MG63 (cell line): ENCODE results near the gene SPNS1. TPM values are rescaled to one million over a fixed set of nuclear protein-coding genes. Genes with fewer than 3 reads are reported as not detected.
"Not testable (repeated sequence)": the region's sequence is repeated elsewhere in the genome, so short reads cannot be mapped to it uniquely, and the experiment has no call there.

ENCODE experiments used
- DNase-seq: peaks from one replicate; pipeline ENCODE4 v3.0.0-alpha.2; 2020
- H3K27me3 ChIP-seq: fragments of 250-450 bp; sonication (Bioruptor Pico); 2 replicates; pipeline ENCODE4 v1.5.1; 2020; ENCODE audit warnings: mild to moderate bottlenecking, moderate library complexity
- H3K36me3 ChIP-seq: fragments of 250-450 bp; sonication (Bioruptor Pico); 2 replicates; pipeline ENCODE4 v1.5.1; 2020; ENCODE audit warnings: mild to moderate bottlenecking, moderate library complexity
- H3K4me3 ChIP-seq: fragments of 250-450 bp; sonication (Bioruptor Pico); 2 replicates; pipeline ENCODE4 v1.5.1; 2020; ENCODE audit warnings: mild to moderate bottlenecking, moderate library complexity
- H3K9me3 ChIP-seq: fragments of 250-450 bp; sonication (Bioruptor Pico); 2 replicates; pipeline ENCODE4 v1.5.1; 2020; ENCODE audit warnings: mild to moderate bottlenecking, moderate library complexity
- total RNA-seq: library from RNA; depleted of rRNA; stranded (reverse); fragments of >200 nt; shearing (Covaris generic); gene quantifications from 2 replicates; pipeline ENCODE4 v1.2.3, GENCODE V29; 2014; ENCODE audit warnings: low replicate concordance

The SPNS1 gene
- total RNA-seq, 1 experiment from 2014 or later, result 37.5 TPM

DNA sequence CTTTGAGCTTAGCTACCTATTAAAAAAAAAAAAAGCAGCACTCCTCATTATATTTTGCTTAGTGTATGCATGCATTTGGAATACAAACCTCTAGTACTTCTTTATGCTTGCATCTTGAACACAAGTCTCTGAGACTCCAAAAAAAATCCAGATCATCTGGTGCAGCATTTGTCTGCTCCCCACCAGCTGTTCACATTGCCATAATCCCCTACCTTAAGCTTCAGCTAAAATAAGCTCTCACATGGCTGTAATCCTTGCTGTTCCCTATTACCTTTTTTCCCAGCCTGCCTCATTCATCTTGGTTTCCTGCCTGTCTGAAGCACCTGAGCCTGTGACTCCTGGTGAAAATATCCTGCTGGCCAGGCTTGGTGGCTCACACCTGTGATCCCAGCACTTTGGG lies 31.3 kb upstream of the SPNS1 start:
- Histone ChIP-seq H3K9me3 (no peaks in the 10 kb centered on the region), H3K27me3 (no peaks in the 10 kb centered on the region), H3K36me3 (no peaks in the 10 kb centered on the region), H3K4me3 (no peak overlapping the region)
- DNase-seq, result no peak

- Histone ChIP-seq H3K27me3 (no peaks in the 10 kb centered on the region), H3K4me3 (no peak overlapping the region), H3K9me3 (no peaks in the 10 kb centered on the region), H3K36me3 (no peaks in the 10 kb centered on the region)
- DNase-seq, result no peak
These were observed 27.9 kb upstream of the SPNS1 start for GRCh38 chr16:28946681-28947080.

DNA sequence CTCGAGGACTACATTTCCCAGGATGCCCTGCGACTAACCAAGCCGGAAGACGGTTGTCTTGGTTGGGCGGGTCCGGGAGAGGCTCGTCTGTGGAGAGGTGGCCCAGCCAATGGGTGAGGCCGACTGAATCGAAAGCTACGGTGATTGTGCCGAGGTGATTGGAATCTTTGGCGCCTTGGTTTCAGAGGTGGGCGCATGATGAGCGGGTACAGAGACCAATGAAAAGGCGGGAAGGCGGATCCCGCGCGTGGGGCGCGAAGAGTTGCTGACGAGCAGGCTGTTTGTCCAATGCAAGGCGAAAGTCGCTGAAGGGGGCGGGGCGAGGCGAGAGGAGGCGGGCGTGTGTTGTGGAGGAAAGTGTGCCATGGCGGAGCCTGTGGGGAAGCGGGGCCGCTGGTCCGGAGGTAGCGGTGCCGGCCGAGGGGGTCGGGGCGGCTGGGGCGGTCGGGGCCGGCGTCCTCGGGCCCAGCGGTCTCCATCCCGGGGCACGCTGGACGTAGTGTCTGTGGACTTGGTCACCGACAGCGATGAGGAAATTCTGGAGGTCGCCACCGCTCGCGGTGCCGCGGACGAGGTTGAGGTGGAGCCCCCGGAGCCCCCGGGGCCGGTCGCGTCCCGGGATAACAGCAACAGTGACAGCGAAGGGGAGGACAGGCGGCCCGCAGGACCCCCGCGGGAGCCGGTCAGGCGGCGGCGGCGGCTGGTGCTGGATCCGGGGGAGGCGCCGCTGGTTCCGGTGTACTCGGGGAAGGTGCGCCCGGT lies 23.7 kb upstream of the SPNS1 start, which contains the start of gene NFATC2IP:
Gene NFATC2IP (plus strand): TSS at position 290 of the 762 bp plus-strand sequence. CDS start 75 bp downstream, at position 365.
- Histone ChIP-seq H3K36me3 (peaks cover 28% of the 10 kb centered on the region), H3K27me3 (no peaks in the 10 kb centered on the region), H3K4me3 (peak within 1 kb of the TSS; percentile 98), H3K9me3 (no peaks in the 10 kb centered on the region)
- DNase-seq, result peak; percentile 100

GRCh38 chr16:28951410-28951943 lies 23.1 kb upstream of the SPNS1 start:
- no peaks in the 10 kb centered on the region for H3K9me3 ChIP-seq
- peak overlapping the region; percentile 98 for H3K4me3 ChIP-seq
- H3K27me3 ChIP-seq, result no peaks in the 10 kb centered on the region
- H3K36me3 ChIP-seq, result peaks cover 33% of the 10 kb centered on the region
- peak; percentile 46 for DNase-seq

DNA sequence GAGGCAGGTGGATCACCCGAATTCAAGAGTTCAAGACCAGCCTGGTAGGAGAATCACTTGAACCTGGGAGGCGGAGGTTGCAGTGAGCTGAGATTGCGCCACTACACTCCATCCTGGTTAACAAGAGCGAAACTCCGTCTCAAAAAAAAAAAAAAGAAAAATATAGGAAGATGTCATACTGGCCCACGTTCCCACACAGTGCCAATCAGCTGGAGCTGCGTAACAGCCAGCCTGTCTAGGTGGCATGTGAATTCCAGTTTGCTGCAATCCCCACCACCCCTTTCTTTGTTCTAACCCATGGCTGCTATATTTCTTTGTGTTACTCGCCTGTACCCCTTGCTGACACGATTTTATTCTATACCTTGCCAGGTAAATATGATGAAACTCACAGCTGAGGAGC lies 16.4 kb upstream of the SPNS1 start:
- Histone ChIP-seq H3K9me3 (no peaks in the 10 kb centered on the region), H3K27me3 (no peaks in the 10 kb centered on the region), H3K36me3 (peaks cover 61% of the 10 kb centered on the region), H3K4me3 (no peak overlapping the region)
- no peak for DNase-seq

DNA sequence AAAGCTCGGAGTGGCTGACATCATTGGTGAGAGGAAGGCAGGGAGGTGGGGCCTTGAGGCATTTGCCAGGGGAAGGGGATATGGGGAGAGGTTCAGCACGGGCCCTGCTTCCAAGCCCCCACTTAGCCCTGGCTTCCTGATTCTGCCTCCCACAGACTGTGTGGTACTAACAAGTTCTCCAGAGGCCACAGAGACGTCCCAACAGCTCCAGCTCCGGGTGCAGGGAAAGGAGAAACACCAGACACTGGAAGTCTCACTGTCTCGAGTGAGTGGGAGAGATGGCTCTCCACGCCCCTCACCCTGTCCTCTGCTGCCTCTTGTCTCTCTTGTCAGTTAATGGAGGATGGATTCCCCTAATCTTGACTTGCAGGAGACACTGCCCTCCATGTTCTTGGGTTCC lies 15.7 kb upstream of the SPNS1 start:
- Histone ChIP-seq H3K27me3 (no peaks in the 10 kb centered on the region), H3K4me3 (no peak overlapping the region), H3K9me3 (no peaks in the 10 kb centered on the region), H3K36me3 (peaks cover 63% of the 10 kb centered on the region)
- no peak for DNase-seq

- no peaks in the 10 kb centered on the region for H3K27me3 ChIP-seq
- peaks cover 32% of the 10 kb centered on the region for H3K36me3 ChIP-seq
- no peak overlapping the region for H3K4me3 ChIP-seq
- H3K9me3 ChIP-seq, result no peaks in the 10 kb centered on the region
- DNase-seq, result no peak
These were observed 10.5 kb upstream of the SPNS1 start for GRCh38 chr16:28964072-28964471.

DNA sequence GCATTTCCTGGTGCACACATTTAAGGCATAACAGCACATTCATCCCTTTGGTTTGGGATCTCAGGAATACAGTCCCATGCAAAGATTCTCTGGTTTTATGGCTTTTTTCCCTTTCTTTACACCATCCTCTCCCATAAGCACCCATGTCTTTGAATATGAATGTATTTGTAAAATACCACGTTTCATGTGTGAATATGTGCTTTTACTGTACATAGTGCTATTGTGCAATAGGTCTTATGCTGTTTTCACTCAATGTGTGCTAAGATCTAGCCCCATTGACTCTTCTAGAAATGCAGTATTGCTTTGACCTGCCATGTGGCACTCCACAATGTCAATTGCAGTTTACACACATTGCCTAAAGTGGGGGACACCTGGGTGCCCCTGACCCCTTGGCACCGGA lies 10.1 kb upstream of the SPNS1 start:
- Histone ChIP-seq H3K36me3 (peaks cover 29% of the 10 kb centered on the region), H3K27me3 (no peaks in the 10 kb centered on the region), H3K9me3 (no peaks in the 10 kb centered on the region), H3K4me3 (no peak overlapping the region)
- no peak for DNase-seq

GRCh38 chr16:28967156-28967555 lies 7.4 kb upstream of the SPNS1 start:
- Histone ChIP-seq H3K27me3 (no peaks in the 10 kb centered on the region), H3K4me3 (no peak overlapping the region), H3K36me3 (peaks cover 17% of the 10 kb centered on the region), H3K9me3 (no peaks in the 10 kb centered on the region)
- DNase-seq, result no peak

DNA sequence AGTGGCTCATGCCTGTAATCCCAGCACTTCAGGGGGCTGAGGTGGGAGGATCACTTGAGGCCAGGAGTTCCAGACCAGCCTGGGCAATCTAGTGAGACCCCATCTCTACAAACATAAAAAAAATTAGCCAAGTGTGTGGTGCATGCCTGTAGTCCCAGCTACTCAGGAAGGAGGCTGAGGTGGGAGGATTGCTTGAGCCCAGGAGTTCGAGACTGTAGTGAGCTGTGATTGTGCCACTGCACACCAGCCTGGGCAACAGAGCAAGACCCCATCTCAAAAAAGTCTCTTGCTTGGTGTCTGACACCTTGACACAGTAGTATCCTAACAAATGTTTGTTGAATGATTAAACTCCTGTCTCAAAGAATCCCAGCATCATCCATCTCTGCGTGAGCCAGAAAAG lies 4.9 kb upstream of the SPNS1 start:
- H3K36me3 ChIP-seq, DNase-seq, H3K27me3 ChIP-seq, H3K9me3 ChIP-seq, H3K4me3 ChIP-seq: not testable (repeated sequence)

GRCh38 chr16:28974007-28974436 lies 556 bp upstream of the SPNS1 start:
- DNase-seq, result peak; percentile 72
- H3K27me3 ChIP-seq, result no peaks in the 10 kb centered on the region
- peak overlapping the region; percentile 84 for H3K4me3 ChIP-seq
- peaks cover 7% of the 10 kb centered on the region; the same call in 1 of the 2 replicates for H3K36me3 ChIP-seq
- no peaks in the 10 kb centered on the region for H3K9me3 ChIP-seq

DNA sequence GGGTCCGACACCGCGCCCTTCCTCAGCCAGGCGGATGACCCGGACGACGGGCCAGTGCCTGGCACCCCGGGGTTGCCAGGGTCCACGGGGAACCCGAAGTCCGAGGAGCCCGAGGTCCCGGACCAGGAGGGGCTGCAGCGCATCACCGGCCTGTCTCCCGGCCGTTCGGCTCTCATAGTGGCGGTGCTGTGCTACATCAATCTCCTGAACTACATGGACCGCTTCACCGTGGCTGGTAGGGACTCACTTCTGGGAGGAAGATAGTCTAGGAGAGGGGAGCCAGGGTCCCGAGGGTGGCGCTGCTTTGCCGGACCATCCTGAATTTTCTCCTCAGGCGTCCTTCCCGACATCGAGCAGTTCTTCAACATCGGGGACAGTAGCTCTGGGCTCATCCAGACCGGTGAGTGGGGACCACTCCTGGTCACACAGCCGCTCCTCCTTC lies 601 bp downstream of the SPNS1 start:
- DNase-seq, result no peak

GRCh38 chr16:28977703-28978662 lies 3.4 kb downstream of the SPNS1 start:
- Histone ChIP-seq H3K4me3 (no peak overlapping the region), H3K27me3 (no peaks in the 10 kb centered on the region), H3K9me3 (0 out of 2 replicates have a peak, but pooled peaks cover 5% of the 10 kb centered on the region), H3K36me3 (peaks cover 28% of the 10 kb centered on the region)
- DNase-seq, result no peak

More for the DNA sequence above, 601 bp downstream of the SPNS1 start:
- Histone ChIP-seq H3K36me3 (peaks cover 14% of the 10 kb centered on the region), H3K9me3 (no peaks in the 10 kb centered on the region), H3K4me3 (peak overlapping the region; percentile 84), H3K27me3 (no peaks in the 10 kb centered on the region)

DNA sequence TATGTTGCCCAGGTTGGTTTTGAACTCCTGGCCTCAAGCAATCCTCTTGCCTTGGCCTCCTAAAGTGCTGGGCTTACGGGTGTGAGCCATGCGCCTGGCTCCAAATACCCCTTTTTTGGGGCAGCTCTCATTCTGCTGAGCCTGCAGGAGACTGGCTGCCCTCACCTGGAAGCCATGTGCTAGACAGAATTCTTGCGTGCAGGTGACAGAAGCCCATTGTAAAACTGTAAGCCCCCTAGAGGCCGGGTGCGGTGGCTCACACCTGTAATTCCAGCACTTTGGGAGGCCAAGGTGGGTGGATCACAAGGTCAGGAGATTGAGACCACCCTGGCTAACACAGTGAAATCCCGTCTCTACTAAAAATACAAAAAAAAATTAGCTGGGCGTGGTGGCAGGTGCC lies 5.8 kb downstream of the SPNS1 start:
- H3K27me3 ChIP-seq, H3K9me3 ChIP-seq, DNase-seq, H3K4me3 ChIP-seq: not testable (repeated sequence)
- peaks cover 28% of the 10 kb centered on the region for H3K36me3 ChIP-seq

DNA sequence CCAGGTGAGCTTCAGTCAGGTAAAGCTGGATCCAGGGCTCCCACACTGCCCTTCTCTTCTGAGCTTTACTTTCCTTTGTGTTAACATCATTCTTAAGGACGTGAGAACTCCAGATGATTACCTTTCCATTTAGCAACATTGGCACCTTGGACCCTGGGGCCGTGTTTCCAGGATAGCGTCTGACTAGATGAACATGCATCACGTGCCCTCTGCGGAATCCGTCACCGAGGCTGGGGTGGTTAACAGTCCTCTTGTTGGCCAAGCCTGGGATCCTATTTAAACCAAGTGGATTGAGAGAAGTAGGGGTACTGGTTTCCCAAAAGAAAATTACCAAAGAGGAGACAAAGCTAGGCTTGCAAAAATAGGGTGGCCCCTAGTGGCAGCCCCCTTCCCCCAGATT lies 6.4 kb downstream of the SPNS1 start:
- Histone ChIP-seq H3K4me3 (no peak overlapping the region), H3K9me3 (0 out of 2 replicates have a peak, but pooled peaks cover 5% of the 10 kb centered on the region), H3K36me3 (peaks cover 28% of the 10 kb centered on the region), H3K27me3 (no peaks in the 10 kb centered on the region)
- DNase-seq, result no peak

GRCh38 chr16:28981517-28981916 lies 6.9 kb downstream of the SPNS1 start:
- Histone ChIP-seq H3K36me3 (peaks cover 24% of the 10 kb centered on the region), H3K4me3 (no peak overlapping the region), H3K9me3 (0 out of 2 replicates have a peak, but pooled peaks cover 5% of the 10 kb centered on the region), H3K27me3 (no peaks in the 10 kb centered on the region)
- no peak for DNase-seq

DNA sequence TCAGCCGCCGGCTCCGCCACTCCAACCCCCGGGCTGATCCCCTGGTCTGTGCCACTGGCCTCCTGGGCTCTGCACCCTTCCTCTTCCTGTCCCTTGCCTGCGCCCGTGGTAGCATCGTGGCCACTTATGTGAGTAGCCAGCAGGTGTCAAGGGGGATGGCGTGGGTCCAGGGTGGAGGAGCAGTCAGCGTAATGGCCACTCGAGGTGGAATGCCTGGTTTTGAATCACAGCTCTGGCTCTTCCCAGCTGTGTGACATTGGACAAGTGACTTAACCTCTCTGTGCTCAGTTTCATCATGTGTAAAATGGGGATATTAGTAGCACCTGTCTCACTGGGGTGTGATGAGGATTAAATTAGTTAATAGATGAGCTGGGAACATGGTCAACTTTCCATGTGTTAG lies 7.8 kb downstream of the SPNS1 start:
- Histone ChIP-seq H3K27me3 (no peaks in the 10 kb centered on the region), H3K9me3 (0 out of 2 replicates have a peak, but pooled peaks cover 5% of the 10 kb centered on the region), H3K4me3 (no peak overlapping the region), H3K36me3 (peaks cover 23% of the 10 kb centered on the region)
- DNase-seq, result no peak
